IPS DF 6.9 (cell line): ENCODE results near the gene AP1G2.

Experiments used
- DNase-seq: peaks from one replicate; pipeline ENCODE4 v3.0.0-alpha.2; 2013; ENCODE audit warnings: low read depth, low spot score
- H3K27ac ChIP-seq: one replicate; pipeline ENCODE4 v1.5.1; 2013; ENCODE audit warnings: low read length, control low read depth
- H3K27me3 ChIP-seq: 2 replicates; pipeline ENCODE4 v1.6.1; 2013; ENCODE audit warnings: mild to moderate bottlenecking, low read length; ENCODE audit not compliant: control insufficient read depth, insufficient read depth
- H3K36me3 ChIP-seq: 2 replicates; pipeline ENCODE4 v1.6.1; 2013; ENCODE audit warnings: low read length; ENCODE audit not compliant: control insufficient read depth, insufficient read depth
- H3K4me1 ChIP-seq: 2 replicates; pipeline ENCODE4 v1.6.1; 2013; ENCODE audit warnings: low read length; ENCODE audit not compliant: control insufficient read depth, insufficient read depth
- H3K4me3 ChIP-seq: 2 replicates; pipeline ENCODE4 v1.5.1; 2013; ENCODE audit warnings: mild to moderate bottlenecking, low read length
- H3K9me3 ChIP-seq: 2 replicates; pipeline ENCODE4 v1.6.1; 2013; ENCODE audit warnings: low read length, inconsistent platforms; ENCODE audit not compliant: control insufficient read depth, insufficient read depth
- WGBS: extraction: QIAGEN DNeasy Blood & Tissue Kit; methylation state at CpG from one replicate; pipeline ENCODE4 v1.1.7; 2013; ENCODE audit warnings: mixed read lengths, missing lambda C conversion rate; ENCODE audit not compliant: insufficient read length, insufficient coverage; 5-methylcytosine and 5-hydroxymethylcytosine counted together

The AP1G2 gene

GRCh38 chr14:23513818-23514643, 53.6 kb downstream of the AP1G2 start:
- Histone ChIP-seq H3K27me3 (no peaks in the 10 kb centered on the region), H3K4me3 (no peak overlapping the region), H3K27ac (no peak overlapping the region), H3K9me3 (no peaks in the 10 kb centered on the region), H3K4me1 (peaks cover 3% of the 10 kb centered on the region), H3K36me3 (no peaks in the 10 kb centered on the region)
- WGBS = no CpG with 5 or more reads among the region's 8 CpGs
- no peak for DNase-seq

- Histone ChIP-seq H3K4me3 (no peak overlapping the region), H3K4me1 (peaks cover 1% of the 10 kb centered on the region; the same call in 1 of the 2 replicates), H3K9me3 (no peaks in the 10 kb centered on the region), H3K27me3 (no peaks in the 10 kb centered on the region), H3K27ac (no peak overlapping the region), H3K36me3 (no peaks in the 10 kb centered on the region)
- no peak for DNase-seq
- WGBS = no CpG with 5 or more reads among the region's 25 CpGs
Observed at GRCh38 chr14:23513005-23513817, 54.4 kb downstream of the AP1G2 start.

DNA sequence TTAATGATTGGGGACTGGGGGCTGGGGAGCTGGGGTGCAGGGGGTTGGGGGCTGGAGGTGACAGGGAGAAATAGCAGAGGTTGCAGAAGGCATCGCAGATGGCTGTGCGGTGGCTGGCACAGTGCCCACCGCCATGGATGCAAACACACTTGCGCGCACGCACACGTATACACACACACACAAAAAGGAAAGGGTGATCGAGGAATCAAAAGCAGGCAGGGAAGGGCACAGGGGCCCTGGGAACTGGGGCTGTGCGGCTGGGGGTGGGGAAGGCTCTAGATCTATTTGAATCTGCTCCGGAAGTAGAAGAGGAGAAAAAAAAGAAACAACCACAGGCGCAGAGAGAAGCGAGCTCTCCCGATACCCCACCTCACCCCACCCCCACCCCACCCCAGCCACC, 55.4 kb downstream of the AP1G2 start:
- Histone ChIP-seq H3K27me3 (no peaks in the 10 kb centered on the region), H3K9me3 (no peaks in the 10 kb centered on the region), H3K4me1 (peaks cover 1% of the 10 kb centered on the region; the same call in 1 of the 2 replicates), H3K4me3 (no peak overlapping the region), H3K27ac (no peak overlapping the region), H3K36me3 (no peaks in the 10 kb centered on the region)
- no peak for DNase-seq
- no CpG with 5 or more reads among the region's 13 CpGs for WGBS
